ENCODE measurements around the gene ABCC11. TPM values are rescaled to one million over a fixed set of nuclear protein-coding genes. Genes with fewer than 3 reads are reported as not detected.
A peak's percentile ranks its signal among the peaks of the same experiment; 100 is the strongest.

ABCC11 gene
- total and polyA plus RNA-seq, 2 of the 13 experiments (the other 11 are each of a cell fraction or from before 2014, with no cell fraction given), result 1.0 to 1.4 TPM

DNA sequence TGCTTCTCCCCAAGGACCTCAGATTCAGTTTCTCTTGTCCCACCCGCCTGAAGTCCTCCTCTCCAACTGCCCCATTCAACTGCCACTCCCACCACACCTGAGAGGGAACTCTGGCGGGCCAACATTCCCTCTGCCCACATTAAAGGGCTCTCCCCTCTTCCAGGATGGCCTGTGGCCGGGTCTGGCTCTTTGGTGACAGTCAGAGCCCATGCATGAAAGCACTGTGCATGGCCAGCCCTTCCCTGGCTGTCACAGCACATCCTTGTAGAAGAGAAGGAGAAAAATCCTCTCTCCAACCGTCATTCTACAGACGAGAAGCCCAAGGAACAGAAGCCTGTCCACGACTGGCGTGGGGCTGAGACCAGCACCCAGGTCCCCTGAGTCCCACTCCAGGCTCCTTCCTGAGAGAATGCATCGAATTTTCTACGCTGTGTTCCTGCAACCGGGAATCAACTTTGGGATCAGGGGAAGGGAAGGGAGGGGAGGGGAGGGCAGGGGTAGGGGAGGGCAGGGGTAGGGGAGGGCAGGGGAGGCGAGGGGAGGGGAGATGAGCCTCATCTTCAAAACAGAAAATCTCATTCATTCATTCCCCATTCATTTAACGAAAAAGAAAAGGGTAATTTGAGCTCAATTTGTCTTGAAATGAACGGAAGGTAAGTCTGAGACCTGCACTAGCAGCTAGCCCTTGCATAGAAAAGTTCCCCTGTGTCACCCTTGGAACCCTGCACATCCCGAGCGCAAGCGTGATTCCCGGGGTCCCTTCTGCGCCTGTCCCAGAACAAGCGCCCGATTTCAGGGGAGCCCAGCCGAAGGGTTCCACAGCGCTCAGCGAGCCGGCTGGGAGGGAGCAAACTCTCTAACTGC, 91.2 kb downstream of the ABCC11 start, which contains the start of gene ABCC12 (continued):
- TF ChIP-seq, protein P1, sequence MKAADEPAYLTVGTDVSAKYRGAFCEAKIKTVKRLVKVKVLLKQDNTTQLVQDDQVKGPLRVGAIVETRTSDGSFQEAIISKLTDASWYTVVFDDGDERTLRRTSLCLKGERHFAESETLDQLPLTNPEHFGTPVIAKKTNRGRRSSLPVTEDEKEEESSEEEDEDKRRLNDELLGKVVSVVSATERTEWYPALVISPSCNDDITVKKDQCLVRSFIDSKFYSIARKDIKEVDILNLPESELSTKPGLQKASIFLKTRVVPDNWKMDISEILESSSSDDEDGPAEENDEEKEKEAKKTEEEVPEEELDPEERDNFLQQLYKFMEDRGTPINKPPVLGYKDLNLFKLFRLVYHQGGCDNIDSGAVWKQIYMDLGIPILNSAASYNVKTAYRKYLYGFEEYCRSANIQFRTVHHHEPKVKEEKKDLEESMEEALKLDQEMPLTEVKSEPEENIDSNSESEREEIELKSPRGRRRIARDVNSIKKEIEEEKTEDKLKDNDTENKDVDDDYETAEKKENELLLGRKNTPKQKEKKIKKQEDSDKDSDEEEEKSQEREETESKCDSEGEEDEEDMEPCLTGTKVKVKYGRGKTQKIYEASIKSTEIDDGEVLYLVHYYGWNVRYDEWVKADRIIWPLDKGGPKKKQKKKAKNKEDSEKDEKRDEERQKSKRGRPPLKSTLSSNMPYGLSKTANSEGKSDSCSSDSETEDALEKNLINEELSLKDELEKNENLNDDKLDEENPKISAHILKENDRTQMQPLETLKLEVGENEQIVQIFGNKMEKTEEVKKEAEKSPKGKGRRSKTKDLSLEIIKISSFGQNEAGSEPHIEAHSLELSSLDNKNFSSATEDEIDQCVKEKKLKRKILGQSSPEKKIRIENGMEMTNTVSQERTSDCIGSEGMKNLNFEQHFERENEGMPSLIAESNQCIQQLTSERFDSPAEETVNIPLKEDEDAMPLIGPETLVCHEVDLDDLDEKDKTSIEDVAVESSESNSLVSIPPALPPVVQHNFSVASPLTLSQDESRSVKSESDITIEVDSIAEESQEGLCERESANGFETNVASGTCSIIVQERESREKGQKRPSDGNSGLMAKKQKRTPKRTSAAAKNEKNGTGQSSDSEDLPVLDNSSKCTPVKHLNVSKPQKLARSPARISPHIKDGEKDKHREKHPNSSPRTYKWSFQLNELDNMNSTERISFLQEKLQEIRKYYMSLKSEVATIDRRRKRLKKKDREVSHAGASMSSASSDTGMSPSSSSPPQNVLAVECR (CRISPR knock-in tag; IDR thresholded peaks at IDR 0.05; ENCODE audit: borderline replicate concordance), result no peak
- TF ChIP-seq ZSCAN31 (CRISPR knock-in tag; IDR thresholded peaks at IDR 0.05; ENCODE audit: low read depth), result 0 out of 2 replicates have a peak, but pooled peaks have one; percentile 47
- no peak for TF ChIP-seq ZNF710 (CRISPR knock-in tag; IDR thresholded peaks at IDR 0.05; ENCODE audit: borderline replicate concordance)
- TF ChIP-seq PRMT3 (CRISPR knock-in tag; IDR thresholded peaks at IDR 0.05; ENCODE audit: borderline replicate concordance, low read depth), result no peak
- 0 out of 2 replicates have a peak, but pooled peaks have one; percentile 69 for TF ChIP-seq PCBP1 (IDR thresholded peaks at IDR 0.05; ENCODE audit: borderline replicate concordance, low read depth, low read length)
- TF ChIP-seq SAP130 (CRISPR knock-in tag; IDR thresholded peaks at IDR 0.05; ENCODE audit: low read depth), result no peak
- TF ChIP-seq, protein P2, sequence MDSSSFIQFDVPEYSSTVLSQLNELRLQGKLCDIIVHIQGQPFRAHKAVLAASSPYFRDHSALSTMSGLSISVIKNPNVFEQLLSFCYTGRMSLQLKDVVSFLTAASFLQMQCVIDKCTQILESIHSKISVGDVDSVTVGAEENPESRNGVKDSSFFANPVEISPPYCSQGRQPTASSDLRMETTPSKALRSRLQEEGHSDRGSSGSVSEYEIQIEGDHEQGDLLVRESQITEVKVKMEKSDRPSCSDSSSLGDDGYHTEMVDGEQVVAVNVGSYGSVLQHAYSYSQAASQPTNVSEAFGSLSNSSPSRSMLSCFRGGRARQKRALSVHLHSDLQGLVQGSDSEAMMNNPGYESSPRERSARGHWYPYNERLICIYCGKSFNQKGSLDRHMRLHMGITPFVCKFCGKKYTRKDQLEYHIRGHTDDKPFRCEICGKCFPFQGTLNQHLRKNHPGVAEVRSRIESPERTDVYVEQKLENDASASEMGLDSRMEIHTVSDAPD (CRISPR knock-in tag; IDR thresholded peaks at IDR 0.05), result no peak
- no peak for TF ChIP-seq MTF1 (CRISPR knock-in tag; IDR thresholded peaks at IDR 0.05)
- no peak for TF ChIP-seq TBX3 (IDR thresholded peaks at IDR 0.05; ENCODE audit: borderline replicate concordance)
- TF ChIP-seq, protein P3, sequence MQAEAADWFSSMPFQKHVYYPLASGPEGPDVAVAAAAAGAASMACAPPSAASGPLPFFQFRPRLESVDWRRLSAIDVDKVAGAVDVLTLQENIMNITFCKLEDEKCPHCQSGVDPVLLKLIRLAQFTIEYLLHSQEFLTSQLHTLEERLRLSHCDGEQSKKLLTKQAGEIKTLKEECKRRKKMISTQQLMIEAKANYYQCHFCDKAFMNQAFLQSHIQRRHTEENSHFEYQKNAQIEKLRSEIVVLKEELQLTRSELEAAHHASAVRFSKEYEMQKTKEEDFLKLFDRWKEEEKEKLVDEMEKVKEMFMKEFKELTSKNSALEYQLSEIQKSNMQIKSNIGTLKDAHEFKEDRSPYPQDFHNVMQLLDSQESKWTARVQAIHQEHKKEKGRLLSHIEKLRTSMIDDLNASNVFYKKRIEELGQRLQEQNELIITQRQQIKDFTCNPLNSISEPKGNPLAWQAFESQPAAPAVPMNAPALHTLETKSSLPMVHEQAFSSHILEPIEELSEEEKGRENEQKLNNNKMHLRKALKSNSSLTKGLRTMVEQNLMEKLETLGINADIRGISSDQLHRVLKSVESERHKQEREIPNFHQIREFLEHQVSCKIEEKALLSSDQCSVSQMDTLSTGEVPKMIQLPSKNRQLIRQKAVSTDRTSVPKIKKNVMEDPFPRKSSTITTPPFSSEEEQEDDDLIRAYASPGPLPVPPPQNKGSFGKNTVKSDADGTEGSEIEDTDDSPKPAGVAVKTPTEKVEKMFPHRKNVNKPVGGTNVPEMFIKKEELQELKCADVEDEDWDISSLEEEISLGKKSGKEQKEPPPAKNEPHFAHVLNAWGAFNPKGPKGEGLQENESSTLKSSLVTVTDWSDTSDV (CRISPR knock-in tag; IDR thresholded peaks at IDR 0.05), result no peak
- TF ChIP-seq MTA3 (CRISPR knock-in tag; IDR thresholded peaks at IDR 0.05), result 0 out of 2 replicates have a peak, but pooled peaks have one; percentile 32
- TF ChIP-seq ELF1 (CRISPR knock-in tag; IDR thresholded peaks at IDR 0.05), result no peak
- no peak for TF ChIP-seq POLR2A (IDR thresholded peaks at IDR 0.05; ENCODE audit: insufficient read depth in 1 of 2, low read depth in 2 of 2, low read length in 2 of 2)
- TF ChIP-seq, protein P4, sequence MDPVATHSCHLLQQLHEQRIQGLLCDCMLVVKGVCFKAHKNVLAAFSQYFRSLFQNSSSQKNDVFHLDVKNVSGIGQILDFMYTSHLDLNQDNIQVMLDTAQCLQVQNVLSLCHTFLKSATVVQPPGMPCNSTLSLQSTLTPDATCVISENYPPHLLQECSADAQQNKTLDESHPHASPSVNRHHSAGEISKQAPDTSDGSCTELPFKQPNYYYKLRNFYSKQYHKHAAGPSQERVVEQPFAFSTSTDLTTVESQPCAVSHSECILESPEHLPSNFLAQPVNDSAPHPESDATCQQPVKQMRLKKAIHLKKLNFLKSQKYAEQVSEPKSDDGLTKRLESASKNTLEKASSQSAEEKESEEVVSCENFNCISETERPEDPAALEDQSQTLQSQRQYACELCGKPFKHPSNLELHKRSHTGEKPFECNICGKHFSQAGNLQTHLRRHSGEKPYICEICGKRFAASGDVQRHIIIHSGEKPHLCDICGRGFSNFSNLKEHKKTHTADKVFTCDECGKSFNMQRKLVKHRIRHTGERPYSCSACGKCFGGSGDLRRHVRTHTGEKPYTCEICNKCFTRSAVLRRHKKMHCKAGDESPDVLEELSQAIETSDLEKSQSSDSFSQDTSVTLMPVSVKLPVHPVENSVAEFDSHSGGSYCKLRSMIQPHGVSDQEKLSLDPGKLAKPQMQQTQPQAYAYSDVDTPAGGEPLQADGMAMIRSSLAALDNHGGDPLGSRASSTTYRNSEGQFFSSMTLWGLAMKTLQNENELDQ (CRISPR knock-in tag; IDR thresholded peaks at IDR 0.05; ENCODE audit: borderline replicate concordance), result peak; percentile 27; the same call in 1 of the 2 replicates
- no peak for TF ChIP-seq CBFB (CRISPR knock-in tag; IDR thresholded peaks at IDR 0.05)

Measured in HepG2 (cell line).